Measurements from ENCODE around the gene PRKCA. TPM values are rescaled to one million over a fixed set of nuclear protein-coding genes. Genes with fewer than 3 reads are reported as not detected.
"Not testable (repeated sequence)": the region's sequence is repeated elsewhere in the genome, so short reads cannot be mapped to it uniquely, and the experiment has no call there.

Gene PRKCA
- total RNA-seq, 1 donor, result 60.5 TPM

DNA sequence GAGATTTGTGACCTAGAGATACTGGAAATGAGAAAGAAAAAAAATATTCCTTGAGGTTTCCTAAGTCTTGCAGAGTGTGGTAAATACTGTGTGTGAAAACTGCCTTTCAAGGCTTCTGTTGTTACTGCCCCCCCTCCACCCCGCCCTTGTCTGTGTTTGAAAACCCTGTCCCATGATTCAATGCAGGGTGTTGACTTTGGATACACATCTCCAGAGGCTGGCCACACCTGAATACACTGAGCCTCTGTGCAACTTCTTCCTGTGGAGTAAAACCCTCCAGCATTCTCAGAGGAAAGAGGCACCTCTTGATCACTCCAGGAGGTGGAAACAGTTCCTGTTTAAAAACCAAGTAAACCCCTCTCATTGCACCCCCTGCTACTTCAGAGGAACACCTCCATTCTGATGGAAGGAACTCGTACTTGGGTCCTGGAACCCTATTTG is 409.5 kb downstream of the PRKCA start:
- no peak overlapping the region for H3K4me3 ChIP-seq (ENCODE audit: low read depth, low read length)
- TF ChIP-seq, protein P1, sequence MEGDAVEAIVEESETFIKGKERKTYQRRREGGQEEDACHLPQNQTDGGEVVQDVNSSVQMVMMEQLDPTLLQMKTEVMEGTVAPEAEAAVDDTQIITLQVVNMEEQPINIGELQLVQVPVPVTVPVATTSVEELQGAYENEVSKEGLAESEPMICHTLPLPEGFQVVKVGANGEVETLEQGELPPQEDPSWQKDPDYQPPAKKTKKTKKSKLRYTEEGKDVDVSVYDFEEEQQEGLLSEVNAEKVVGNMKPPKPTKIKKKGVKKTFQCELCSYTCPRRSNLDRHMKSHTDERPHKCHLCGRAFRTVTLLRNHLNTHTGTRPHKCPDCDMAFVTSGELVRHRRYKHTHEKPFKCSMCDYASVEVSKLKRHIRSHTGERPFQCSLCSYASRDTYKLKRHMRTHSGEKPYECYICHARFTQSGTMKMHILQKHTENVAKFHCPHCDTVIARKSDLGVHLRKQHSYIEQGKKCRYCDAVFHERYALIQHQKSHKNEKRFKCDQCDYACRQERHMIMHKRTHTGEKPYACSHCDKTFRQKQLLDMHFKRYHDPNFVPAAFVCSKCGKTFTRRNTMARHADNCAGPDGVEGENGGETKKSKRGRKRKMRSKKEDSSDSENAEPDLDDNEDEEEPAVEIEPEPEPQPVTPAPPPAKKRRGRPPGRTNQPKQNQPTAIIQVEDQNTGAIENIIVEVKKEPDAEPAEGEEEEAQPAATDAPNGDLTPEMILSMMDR (IDR thresholded peaks at IDR 0.05; ENCODE audit: insufficient read depth, low read depth, low read length), result no peak

DNA sequence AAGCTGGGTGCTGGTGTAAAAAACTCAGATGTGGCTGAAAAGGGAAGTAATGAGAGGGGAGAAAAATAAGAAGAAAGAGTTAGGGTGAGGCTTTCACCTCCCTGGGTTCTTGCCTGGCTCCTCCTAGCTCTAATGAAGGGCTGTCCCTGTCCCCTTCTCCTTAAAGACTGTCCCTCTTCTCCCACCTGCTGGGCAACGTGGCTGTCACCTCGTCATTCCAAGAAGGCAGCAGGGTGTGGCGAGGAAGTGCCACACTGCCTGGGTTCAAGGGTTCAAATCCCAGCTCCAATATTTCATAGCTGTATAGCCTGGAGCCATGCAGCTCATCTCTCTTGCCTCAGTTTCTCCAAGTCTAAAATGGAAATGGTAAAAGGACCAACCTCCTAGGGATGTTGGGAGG is 410.0 kb downstream of the PRKCA start:
- H3K4me3 ChIP-seq (ENCODE audit: low read depth, low read length), result no peak overlapping the region
- no peak for DNase-seq (ENCODE audit: low read depth)
- TF ChIP-seq, protein P1 (IDR thresholded peaks at IDR 0.05; ENCODE audit: insufficient read depth, low read depth, low read length), result no peak

More for the DNA sequence above, 409.5 kb downstream of the PRKCA start:
- DNase-seq (ENCODE audit: low read depth), result no peak

- not testable (repeated sequence) for H3K4me3 ChIP-seq (ENCODE audit: low read depth, low read length); DNase-seq (ENCODE audit: low read depth)
Measured at GRCh38 chr17:66713021-66713532, 410.7 kb downstream of the PRKCA start.

- DNase-seq (ENCODE audit: low read depth), result no peak
- TF ChIP-seq, protein P1 (IDR thresholded peaks at IDR 0.05; ENCODE audit: insufficient read depth, low read depth, low read length), result no peak
- H3K4me3 ChIP-seq (ENCODE audit: low read depth, low read length), result no peak overlapping the region
Measured at GRCh38 chr17:66713533-66714042, 411.2 kb downstream of the PRKCA start.

- DNase-seq (ENCODE audit: low read depth), result no peak
- TF ChIP-seq, protein P1 (IDR thresholded peaks at IDR 0.05; ENCODE audit: insufficient read depth, low read depth, low read length), result no peak
- H3K4me3 ChIP-seq (ENCODE audit: low read depth, low read length), result no peak overlapping the region
Measured at GRCh38 chr17:66714046-66715023, 411.9 kb downstream of the PRKCA start.

GRCh38 chr17:66715076-66715675 is 412.8 kb downstream of the PRKCA start:
- DNase-seq (ENCODE audit: low read depth), result no peak
- TF ChIP-seq, protein P1 (IDR thresholded peaks at IDR 0.05; ENCODE audit: insufficient read depth, low read depth, low read length), result no peak
- H3K4me3 ChIP-seq (ENCODE audit: low read depth, low read length), result no peak overlapping the region

- TF ChIP-seq, protein P1 (IDR thresholded peaks at IDR 0.05; ENCODE audit: insufficient read depth, low read depth, low read length), result peak; percentile 69
- peak; percentile 62 for DNase-seq (ENCODE audit: low read depth)
- H3K4me3 ChIP-seq (ENCODE audit: low read depth, low read length), result no peak overlapping the region
Measured at GRCh38 chr17:66715745-66716156, 413.3 kb downstream of the PRKCA start.
